ENCODE data around the gene CENPE. TPM values are rescaled to one million over a fixed set of nuclear protein-coding genes. Genes with fewer than 3 reads are reported as not detected.

The CENPE gene
- total RNA-seq, 1 experiment from 2014 or later: 38.1 TPM

GRCh38 chr4:103152381-103152780, 45.8 kb downstream of the CENPE start:
- H3T11ph ChIP-seq (ENCODE audit: low read length): no peak overlapping the region
- H2BK120ac ChIP-seq (ENCODE audit: low read depth, low read length, poor library complexity, severe bottlenecking): no peak overlapping the region
- no peak overlapping the region for H4K5ac ChIP-seq (ENCODE audit: insufficient read length, low read depth, low read length)
- H2BK5ac ChIP-seq (ENCODE audit: insufficient read length, low read length): no peak overlapping the region
- no peak overlapping the region for H2BK15ac ChIP-seq (ENCODE audit: low read depth, low read length)
- no peak overlapping the region for H3K56ac ChIP-seq (ENCODE audit: insufficient read length, low read depth, low read length)
- WGBS (ENCODE audit: extremely low coverage, insufficient read length, low lambda C conversion rate): no CpG with 5 or more reads among the region's 3 CpGs
- H3K4me1 ChIP-seq (ENCODE audit: insufficient read depth, low read length): no peaks in the 10 kb centered on the region
- H3K23me2 ChIP-seq (ENCODE audit: insufficient read length, low read depth, low read length, poor library complexity, severe bottlenecking): no peaks in the 10 kb centered on the region
- no peak overlapping the region for H4K91ac ChIP-seq (ENCODE audit: insufficient read length, low read depth, low read length)
- H3K9me3 Mint-ChIP-seq: no peaks in the 10 kb centered on the region
- H3K79me1 ChIP-seq (ENCODE audit: insufficient read depth, low read depth, low read length, poor library complexity, severe bottlenecking): no peaks in the 10 kb centered on the region
- no peak overlapping the region for H2AFZ ChIP-seq (ENCODE audit: low read length)
- no peak overlapping the region for H3K4me2 ChIP-seq (ENCODE audit: insufficient read depth, insufficient read length, low read length)
- H3K9me3 ChIP-seq (ENCODE audit: control insufficient read depth, low read depth, low read length): no peaks in the 10 kb centered on the region
- H4K20me1 ChIP-seq (ENCODE audit: control insufficient read depth, insufficient read depth, insufficient read length): no peaks in the 10 kb centered on the region
- H3K36me3 Mint-ChIP-seq (ENCODE audit: insufficient read depth in 1 of 3, low read depth in 3 of 3): peaks cover 36 to 66% (median 65%) of the 10 kb centered on the region in 3 experiments
- H3K4ac ChIP-seq (ENCODE audit: low read depth, low read length): no peak overlapping the region
- no peak overlapping the region for H3K4me3 Mint-ChIP-seq
- no peak for TF ChIP-seq CTCF (conservative IDR thresholded peaks at IDR 0.05)
- H3K27me3 Mint-ChIP-seq (ENCODE audit: low read depth): no peaks in the 10 kb centered on the region
- no peak overlapping the region for H3K9ac ChIP-seq (ENCODE audit: extremely low read depth, insufficient read length, low read length)
- no peaks in the 10 kb centered on the region for H3K79me2 ChIP-seq (ENCODE audit: insufficient read depth, low read length)
- H2AK5ac ChIP-seq (ENCODE audit: insufficient read length, low read length): no peak overlapping the region
- H4K8ac ChIP-seq (replicated peaks; ENCODE audit: insufficient read length, low read depth, low read length): no peak overlapping the region
- H3K4me1 Mint-ChIP-seq: no peaks in the 10 kb centered on the region
- no peak for DNase-seq
- no peak overlapping the region for H3K14ac ChIP-seq (ENCODE audit: insufficient read depth, low read length)
- H3K27ac Mint-ChIP-seq: no peak overlapping the region; a peak in 1 of 7 replicates
- no peak overlapping the region for H3K23ac ChIP-seq (ENCODE audit: insufficient read length, low read depth, low read length)
- H3K18ac ChIP-seq (ENCODE audit: insufficient read length, low read depth, low read length): no peak overlapping the region
- no peak overlapping the region for H2BK20ac ChIP-seq (ENCODE audit: low read depth, low read length, poor library complexity, severe bottlenecking)
- H3K27me3 ChIP-seq (ENCODE audit: insufficient read depth, low read length): no peaks in the 10 kb centered on the region
- H3K27ac ChIP-seq (ENCODE audit: insufficient read length, low read depth, low read length): no peak overlapping the region
- no peak overlapping the region for H2BK12ac ChIP-seq (ENCODE audit: insufficient read length, low read depth, low read length)

Measured in H9 (cell line).